ENCODE measurements around the gene BRWD1.

DNA sequence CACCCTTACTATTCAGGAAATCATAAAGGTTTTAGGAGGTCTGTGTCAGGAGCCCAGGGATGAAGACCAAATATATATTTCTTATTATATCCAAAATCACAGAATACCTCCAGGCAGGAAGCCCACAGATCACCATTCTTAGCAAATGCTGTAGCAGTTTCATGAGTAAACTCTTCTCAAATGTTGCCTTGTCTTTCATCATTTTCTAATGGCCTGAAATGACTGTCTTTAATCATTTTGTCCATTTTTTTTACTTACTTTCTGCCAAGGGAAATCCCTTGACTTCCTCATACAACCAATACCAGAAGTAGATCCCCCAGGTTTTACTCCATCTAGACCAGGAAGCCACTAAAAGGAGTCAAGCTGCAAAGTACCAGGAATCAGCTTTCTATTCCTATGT, 162.6 kb downstream of the BRWD1 start:
- TF ChIP-seq, protein P1, sequence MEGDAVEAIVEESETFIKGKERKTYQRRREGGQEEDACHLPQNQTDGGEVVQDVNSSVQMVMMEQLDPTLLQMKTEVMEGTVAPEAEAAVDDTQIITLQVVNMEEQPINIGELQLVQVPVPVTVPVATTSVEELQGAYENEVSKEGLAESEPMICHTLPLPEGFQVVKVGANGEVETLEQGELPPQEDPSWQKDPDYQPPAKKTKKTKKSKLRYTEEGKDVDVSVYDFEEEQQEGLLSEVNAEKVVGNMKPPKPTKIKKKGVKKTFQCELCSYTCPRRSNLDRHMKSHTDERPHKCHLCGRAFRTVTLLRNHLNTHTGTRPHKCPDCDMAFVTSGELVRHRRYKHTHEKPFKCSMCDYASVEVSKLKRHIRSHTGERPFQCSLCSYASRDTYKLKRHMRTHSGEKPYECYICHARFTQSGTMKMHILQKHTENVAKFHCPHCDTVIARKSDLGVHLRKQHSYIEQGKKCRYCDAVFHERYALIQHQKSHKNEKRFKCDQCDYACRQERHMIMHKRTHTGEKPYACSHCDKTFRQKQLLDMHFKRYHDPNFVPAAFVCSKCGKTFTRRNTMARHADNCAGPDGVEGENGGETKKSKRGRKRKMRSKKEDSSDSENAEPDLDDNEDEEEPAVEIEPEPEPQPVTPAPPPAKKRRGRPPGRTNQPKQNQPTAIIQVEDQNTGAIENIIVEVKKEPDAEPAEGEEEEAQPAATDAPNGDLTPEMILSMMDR (IDR thresholded peaks at IDR 0.05; ENCODE audit: low read length): no peak
- TF ChIP-seq EZH2 (IDR thresholded peaks at IDR 0.05; ENCODE audit: borderline replicate concordance, low read length): no peak

All from OCI-LY1 (cell line).